PC-3 (cell line): Measurements from ENCODE around the gene ZNF214. TPM values are rescaled to one million over a fixed set of nuclear protein-coding genes. Genes with fewer than 3 reads are reported as not detected.

Source experiments
- ATAC-seq: fragments of 200-7000 bp; cut with Tn5 transposase; 2 replicates; pipeline ENCODE4 v1.9.1; 2020; ENCODE audit warnings: mild to moderate bottlenecking, moderate library complexity
- Bru-seq: library from RNA; stranded (reverse); fragments of 400-500 nt; gene quantifications from one replicate; lab custom pipeline; 2021; lab: Mats Ljungman, UMichigan
- BruChase-seq, 2 experiments: library from RNA; stranded (reverse); fragments of 400-500 nt; gene quantifications; one replicate each; lab custom pipeline; 2021; lab: Mats Ljungman, UMichigan
- BruUV-seq: library from RNA; stranded (reverse); fragments of 400-500 nt; replicated peaks from 2 replicates; lab custom pipeline; 2021; lab: Mats Ljungman, UMichigan
- CTCF ChIA-PET: fragments of 300-600 bp; sonication (Branson Sonifier 250); formaldehyde crosslinking; loops from one replicate; lab custom pipeline; 2022; ENCODE audit warnings: antibody characterized with exemption; lab: Charles Lee
- POLR2A ChIA-PET: fragments of 300-600 bp; sonication (Branson Sonifier 250); formaldehyde crosslinking; loops from one replicate; lab custom pipeline; 2022; ENCODE audit warnings: antibody characterized with exemption; ENCODE audit not compliant: unreplicated experiment; lab: Charles Lee
- DNase-seq: peaks from one replicate; pipeline ENCODE4 v3.0.0-alpha.2; 2015
- H2AFZ ChIP-seq: fragments of 300-600 bp; sonication (generic); 2 replicates; pipeline ENCODE4 v1.6.0; 2016; ENCODE audit warnings: antibody characterized with exemption, low read length
- H3F3A ChIP-seq: fragments of 300-600 bp; sonication (generic); one replicate; pipeline ENCODE4 v1.6.0; 2017; ENCODE audit warnings: antibody characterized with exemption, low read length, control low read depth, mild to moderate bottlenecking; ENCODE audit not compliant: unreplicated experiment
- H3K27ac ChIP-seq: fragments of 300-600 bp; sonication (generic); 2 replicates; pipeline ENCODE4 v1.5.1; 2016; ENCODE audit warnings: mild to moderate bottlenecking, low read length
- H3K27me3 ChIP-seq: fragments of 300-600 bp; sonication (generic); 2 replicates; pipeline ENCODE4 v1.6.1; 2016; ENCODE audit warnings: low read length, mixed read lengths
- H3K36me3 ChIP-seq: fragments of 300-600 bp; sonication (generic); 2 replicates; pipeline ENCODE4 v1.6.1; 2016; ENCODE audit warnings: low read depth, mixed run types, low read length, mixed read lengths
- H3K4me1 ChIP-seq: fragments of 300-600 bp; sonication (generic); 2 replicates; pipeline ENCODE4 v1.5.1; 2016; ENCODE audit warnings: low read length; ENCODE audit not compliant: insufficient read depth
- H3K4me2 ChIP-seq: fragments of 300-600 bp; sonication (generic); 2 replicates; pipeline ENCODE4 v1.6.0; 2016; ENCODE audit warnings: low read length
- H3K4me3 ChIP-seq: fragments of 300-600 bp; sonication (generic); 2 replicates; pipeline ENCODE4 v1.5.1; 2016; ENCODE audit warnings: mild to moderate bottlenecking, low read length, mixed read lengths
- H3K79me2 ChIP-seq: fragments of 300-600 bp; sonication (generic); 2 replicates; pipeline ENCODE4 v1.6.1; 2017; ENCODE audit warnings: low read length, mixed read lengths
- H3K9ac ChIP-seq: fragments of 300-600 bp; sonication (generic); 2 replicates; pipeline ENCODE4 v1.6.0; 2016; ENCODE audit warnings: mild to moderate bottlenecking, low read length
- H3K9me2 ChIP-seq: fragments of 300-600 bp; sonication (generic); replicated peaks from 2 replicates; pipeline ENCODE4 v1.6.1; 2016; ENCODE audit warnings: mixed run types, low read length, mixed read lengths
- H3K9me3 ChIP-seq: fragments of 300-600 bp; sonication (generic); 2 replicates; pipeline ENCODE4 v1.6.1; 2016; ENCODE audit warnings: low read length, mixed read lengths
- H4K20me1 ChIP-seq: fragments of 300-600 bp; sonication (generic); 2 replicates; pipeline ENCODE4 v1.6.1; 2016; ENCODE audit warnings: low read length, mixed read lengths
- CTCF ChIP-seq: fragments of 300-600 bp; sonication (generic); conservative IDR thresholded peaks from 2 replicates; pipeline ENCODE4 v1.5.1; 2017; ENCODE audit warnings: antibody characterized with exemption, low read depth, mild to moderate bottlenecking, low read length
- EZH2 ChIP-seq: fragments of 300-600 bp; sonication (generic); IDR thresholded peaks from one replicate; pipeline ENCODE4 v1.6.1; 2017; ENCODE audit warnings: antibody characterized with exemption, mild to moderate bottlenecking, low read length; ENCODE audit not compliant: unreplicated experiment
- EZH2phosphoT487 ChIP-seq: fragments of 300-600 bp; sonication (generic); IDR thresholded peaks from 2 replicates; pipeline ENCODE4 v1.6.1; 2018; ENCODE audit warnings: mild to moderate bottlenecking, antibody characterized with exemption, low read length, borderline replicate concordance
- intact Hi-C: fragments of 100-400 bp; cut with micrococcal nuclease; formaldehyde crosslinking; loops from 2 replicates; pipeline ENCODE4 v1.9.0; 2023
- long read RNA-seq: library from polyadenylated mRNA; unstranded; transcript quantifications from one replicate; pipeline ENCODE4 v2.0.0, GENCODE V29; 2021; ENCODE audit not compliant: unreplicated experiment
- total RNA-seq: library from RNA; depleted of rRNA; stranded (reverse); fragments of >200 nt; gene quantifications from 2 replicates; pipeline ENCODE4 v1.2.3, GENCODE V29; 2014; rRNA removed

ZNF214 gene
- total RNA-seq (0.58 and 1.4 TPM in 2 replicates), Bru-seq, nascent RNA (percentile 43 among the genes with signal in this experiment), BruChase-seq, experiment 1, labeled RNA remaining after a 6-hour chase (percentile 33 among the genes with signal in this experiment), BruChase-seq, experiment 2, labeled RNA remaining after a 2-hour chase (percentile 46 among the genes with signal in this experiment)
- long read RNA-seq, partial matches to known transcripts, result 0 of 4 reads
- long read RNA-seq, other reads (novel, unspliced or antisense), result 3 of 4 reads

- intact Hi-C loops, result no loop called here
- H3K27me3 ChIP-seq, result no peaks in the 10 kb centered on the region
- peak within 1 kb of the TSS; percentile 89 for H3K4me2 ChIP-seq
- H2AFZ ChIP-seq, result peak within 1 kb of the TSS; percentile 97
- ChIA-PET CTCF (no interaction called here), POLR2A (interaction anchor here (0.6 to 0.7 kb wide), 2 partner anchors 28 to 338 kb away, joined by 5 to 9 read pairs; no protein-coding TSS in a partner anchor)
- no TSS peak for BruUV-seq
- no peaks in the 10 kb centered on the region for H3K9me3 ChIP-seq
- ATAC-seq (peak; percentile 93), DNase-seq (peak; percentile 87)
- no peaks in the 10 kb centered on the region for H3K9me2 ChIP-seq
- no peak within 1 kb of the TSS for H3K27ac ChIP-seq
- no peaks in the 10 kb centered on the region for H3K79me2 ChIP-seq
- peak within 1 kb of the TSS; percentile 51 for H3K9ac ChIP-seq
- peak within 1 kb of the TSS; percentile 77 for H3K4me3 ChIP-seq
- H3K4me1 ChIP-seq, result peaks cover 9% of the 10 kb centered on the region
- TF ChIP-seq CTCF (no peak), EZH2phosphoT487 (no peak), EZH2 (no peak)
- no peaks in the 10 kb centered on the region for H3F3A ChIP-seq
- H4K20me1 ChIP-seq, result no peaks in the 10 kb centered on the region
- H3K36me3 ChIP-seq, result no peaks in the 10 kb centered on the region
These were observed at the start of gene ZNF214, which contains the start of gene NLRP14 for GRCh38 chr11:7020183-7020917. Gene ZNF214, minus strand, starts transcription at chr11:7020346. Its CDS starts 17,511 bp downstream, at chr11:7002835. Gene NLRP14, plus strand, starts transcription at chr11:7020479. Its CDS starts 18,108 bp downstream, at chr11:7038587.

DNA sequence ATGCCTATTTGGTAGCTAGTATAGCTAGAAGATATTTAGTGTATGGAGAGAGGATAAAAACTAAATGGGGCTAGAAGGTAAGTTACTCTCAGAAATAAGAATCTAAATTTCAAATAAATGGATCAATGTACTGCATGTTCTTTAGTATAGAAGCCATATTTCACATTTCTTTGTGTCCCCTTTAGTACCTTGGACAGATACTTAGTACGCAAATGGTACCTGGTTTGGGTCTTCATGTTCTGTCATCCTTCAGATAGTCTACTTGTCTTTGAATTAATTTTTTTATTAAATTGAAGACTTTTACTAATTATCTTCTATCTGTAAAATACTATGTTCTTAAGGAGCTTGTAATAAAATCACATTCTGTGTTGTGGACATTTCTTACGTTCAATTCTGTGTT is 42.4 kb upstream of the ZNF214 start:
- no peaks in the 10 kb centered on the region for H3K4me1 ChIP-seq
- H3K9ac ChIP-seq, result no peak overlapping the region
- no TSS peak for BruUV-seq
- no peak overlapping the region for H2AFZ ChIP-seq
- DNase-seq (no peak), ATAC-seq (no peak)
- H3K4me2 ChIP-seq, result no peak overlapping the region
- H4K20me1 ChIP-seq, result no peaks in the 10 kb centered on the region
- TF ChIP-seq EZH2phosphoT487 (no peak), EZH2 (no peak), CTCF (no peak)
- no peaks in the 10 kb centered on the region for H3K9me2 ChIP-seq
- POLR2A ChIA-PET, result interaction anchor here (0.6 kb wide), 1 partner anchor 603 kb away, joined by 3 read pairs; no protein-coding TSS in a partner anchor
- H3K9me3 ChIP-seq, result no peaks in the 10 kb centered on the region
- intact Hi-C loops, result no loop called here
- H3K27me3 ChIP-seq, result no peaks in the 10 kb centered on the region
- no peaks in the 10 kb centered on the region for H3F3A ChIP-seq
- CTCF ChIA-PET, result no interaction called here
- H3K79me2 ChIP-seq, result no peaks in the 10 kb centered on the region
- H3K36me3 ChIP-seq, result no peaks in the 10 kb centered on the region
- no peak overlapping the region for H3K4me3 ChIP-seq
- no peak overlapping the region for H3K27ac ChIP-seq
